Keratinocyte (primary cell): ENCODE data around the gene CHSY1.

Experiments used
- CTCF ChIP-seq, 3 experiments: IDR thresholded peaks in 1 of 3; conservative IDR thresholded peaks in 1 of 3; optimal IDR thresholded peaks in 1 of 3; 2 replicates in 2 of 3; 3 replicates in 1 of 3; pipeline versions ENCODE3 to v1.5.1; 2011; ENCODE audit warnings: low read length in 3 of 3, mild to moderate bottlenecking in 3 of 3, moderate library complexity in 2 of 3, control low read depth in 1 of 3, inconsistent platforms in 1 of 3; ENCODE audit not compliant: insufficient read depth in 2 of 3; ENCODE audit errors: extremely low read depth in 1 of 3
- EZH2 ChIP-seq: IDR thresholded peaks from one replicate; pipeline ENCODE4 v1.6.1; 2012; ENCODE audit warnings: inconsistent platforms, mild to moderate bottlenecking, low read length, moderate library complexity

GRCh38 chr15:101181349-101181748, 70.5 kb downstream of the CHSY1 start:
- TF ChIP-seq CTCF (optimal IDR thresholded peaks at IDR 0.05 in 1 of 3, IDR thresholded peaks at IDR 0.05 in 1 of 3, conservative IDR thresholded peaks at IDR 0.05 in 1 of 3; ENCODE audit: extremely low read depth in 1 of 3, insufficient read depth in 2 of 3, low read length in 3 of 3) = peak in 1 of 3 experiments; percentile 7
- no peak for TF ChIP-seq EZH2
